Measurements from ENCODE around the gene SLC66A3. TPM values are rescaled to one million over a fixed set of nuclear protein-coding genes. Genes with fewer than 3 reads are reported as not detected.

SLC66A3 gene
- total and polyA plus RNA-seq, 4 donors = 6.7 to 17.6 (median 9.3) TPM

GRCh38 chr2:11186145-11186544, 30.9 kb downstream of the SLC66A3 start:
- peaks cover 4 to 27% (median 24%) of the 10 kb centered on the region in 4 donors for H3K36me3 ChIP-seq (ENCODE audit: control insufficient read depth in 4 of 4, insufficient read depth in 3 of 4, low read depth in 1 of 4, low read length in 3 of 4)
- WGBS = 97% methylated on average over 6 of the region's 6 CpGs
- H3K27me3 ChIP-seq (ENCODE audit: control insufficient read depth in 4 of 4, insufficient read depth in 4 of 4, low read length in 3 of 4) = no peaks in the 10 kb centered on the region
- H3K27ac ChIP-seq (ENCODE audit: low read depth in 1 of 2, low read length in 2 of 2) = no peak overlapping the region
- no peak overlapping the region for H3K4me3 ChIP-seq (ENCODE audit: low read depth in 1 of 3, low read length in 3 of 3)
- DNase-seq (ENCODE audit: low spot score) = no peak
- H3K9ac ChIP-seq (ENCODE audit: low read depth in 1 of 2, low read length in 2 of 2) = no peak overlapping the region
- H3K4me1 ChIP-seq (ENCODE audit: control insufficient read depth in 4 of 4, insufficient read depth in 4 of 4, low read length in 3 of 4) = no peaks in the 10 kb centered on the region
- no peaks in the 10 kb centered on the region for H3K9me3 ChIP-seq (ENCODE audit: control insufficient read depth in 4 of 4, low read length in 3 of 4)
- TF ChIP-seq FOXA1 (IDR thresholded peaks at IDR 0.05) (no peak), RAD21 (IDR thresholded peaks at IDR 0.05) (no peak), EGR1 (IDR thresholded peaks at IDR 0.05; ENCODE audit: low read depth in 2 of 2) (no peak), RXRA (IDR thresholded peaks at IDR 0.05) (no peak), HNF4G (IDR thresholded peaks at IDR 0.05) (no peak), ZBTB33 (IDR thresholded peaks at IDR 0.05) (no peak), ATF3 (IDR thresholded peaks at IDR 0.05) (no peak), FOXA2 (IDR thresholded peaks at IDR 0.05) (no peak), REST (IDR thresholded peaks at IDR 0.05) (no peak), TAF1 (conservative IDR thresholded peaks at IDR 0.05) (no peak), CTCF (IDR thresholded peaks at IDR 0.05; ENCODE audit: low read depth, low read length, missing input control) (no peak), HNF4A (conservative IDR thresholded peaks at IDR 0.05) (no peak), JUND (IDR thresholded peaks at IDR 0.05) (no peak), SP1 (IDR thresholded peaks at IDR 0.05) (no peak), NR2F2 (IDR thresholded peaks at IDR 0.05) (no peak), YY1 (IDR thresholded peaks at IDR 0.05) (no peak)

- no peak overlapping the region for H3K4me3 ChIP-seq (ENCODE audit: low read depth in 1 of 3, low read length in 3 of 3)
- H3K4me1 ChIP-seq (ENCODE audit: control insufficient read depth in 4 of 4, insufficient read depth in 4 of 4, low read length in 3 of 4) = no peaks in the 10 kb centered on the region
- no peak overlapping the region for H3K9ac ChIP-seq (ENCODE audit: low read depth in 1 of 2, low read length in 2 of 2)
- DNase-seq (ENCODE audit: low spot score) = no peak
- H3K27ac ChIP-seq (ENCODE audit: low read depth in 1 of 2, low read length in 2 of 2) = no peak overlapping the region
- peaks cover 4 to 35% (median 28%) of the 10 kb centered on the region in 4 donors for H3K36me3 ChIP-seq (ENCODE audit: control insufficient read depth in 4 of 4, insufficient read depth in 3 of 4, low read depth in 1 of 4, low read length in 3 of 4)
- TF ChIP-seq RAD21 (IDR thresholded peaks at IDR 0.05) = no peak
- no peak for TF ChIP-seq YY1 (IDR thresholded peaks at IDR 0.05)
- no peak for TF ChIP-seq RXRA (IDR thresholded peaks at IDR 0.05)
- TF ChIP-seq NR2F2 (IDR thresholded peaks at IDR 0.05) = no peak
- no peak for TF ChIP-seq JUND (IDR thresholded peaks at IDR 0.05)
- TF ChIP-seq SP1 (IDR thresholded peaks at IDR 0.05) = no peak
- TF ChIP-seq TAF1 (conservative IDR thresholded peaks at IDR 0.05) = no peak
- TF ChIP-seq HNF4A (conservative IDR thresholded peaks at IDR 0.05) = no peak
- TF ChIP-seq CTCF (IDR thresholded peaks at IDR 0.05; ENCODE audit: low read depth, low read length, missing input control) = no peak
- TF ChIP-seq ATF3 (IDR thresholded peaks at IDR 0.05) = no peak
- no peak for TF ChIP-seq MAX (IDR thresholded peaks at IDR 0.05)
- TF ChIP-seq ZBTB33 (IDR thresholded peaks at IDR 0.05) = no peak
- no peak for TF ChIP-seq EGR1 (IDR thresholded peaks at IDR 0.05; ENCODE audit: low read depth in 2 of 2)
- H3K9me3 ChIP-seq (ENCODE audit: control insufficient read depth in 4 of 4, low read length in 3 of 4) = no peaks in the 10 kb centered on the region
- 91% methylated on average over 7 of the region's 7 CpGs for WGBS
- H3K27me3 ChIP-seq (ENCODE audit: control insufficient read depth in 4 of 4, insufficient read depth in 4 of 4, low read length in 3 of 4) = no peaks in the 10 kb centered on the region
Measured at GRCh38 chr2:11187083-11187619, 31.9 kb downstream of the SLC66A3 start.
